Liver (tissue), 9 donors: ENCODE results near the gene TRIOBP. TPM values are rescaled to one million over a fixed set of nuclear protein-coding genes. Genes with fewer than 3 reads are reported as not detected.

ENCODE experiments used
- DNase-seq: peaks from one replicate; pipeline ENCODE4 v3.0.0-alpha.2; 2017; ENCODE audit warnings: low spot score
- H3K27ac ChIP-seq, 2 donors: one replicate each; pipeline ENCODE4 v1.7.0; 2013; ENCODE audit warnings: inconsistent platforms in 2 of 2, low read length in 2 of 2, control low read depth in 1 of 2, low read depth in 1 of 2, mild to moderate bottlenecking in 1 of 2
- H3K27me3 ChIP-seq, 4 donors: one replicate each; pipeline versions ENCODE4 v1.6.1 to v1.7.0; 2013; ENCODE audit warnings: low read length in 3 of 4, inconsistent platforms in 1 of 4, mild to moderate bottlenecking in 1 of 4, moderate library complexity in 1 of 4; ENCODE audit not compliant: control insufficient read depth in 4 of 4, insufficient read depth in 4 of 4
- H3K36me3 ChIP-seq, 4 donors: one replicate each; pipeline versions ENCODE4 v1.6.1 to v1.7.0; 2013; ENCODE audit warnings: low read length in 3 of 4, mild to moderate bottlenecking in 3 of 4, low read depth in 1 of 4, moderate library complexity in 1 of 4; ENCODE audit not compliant: control insufficient read depth in 4 of 4, insufficient read depth in 3 of 4
- H3K4me1 ChIP-seq, 4 donors: one replicate each; pipeline versions ENCODE4 v1.6.1 to v1.7.0; 2013; ENCODE audit warnings: low read length in 3 of 4, mild to moderate bottlenecking in 3 of 4, moderate library complexity in 1 of 4; ENCODE audit not compliant: control insufficient read depth in 4 of 4, insufficient read depth in 4 of 4
- H3K4me3 ChIP-seq, 3 donors: one replicate each; pipeline versions ENCODE4 v1.6.1 to v1.7.0; 2013; ENCODE audit warnings: low read length in 3 of 3, control low read depth in 1 of 3, low read depth in 1 of 3, mild to moderate bottlenecking in 1 of 3
- H3K9ac ChIP-seq, 2 donors: one replicate each; pipeline ENCODE4 v1.7.0; 2013; ENCODE audit warnings: low read length in 2 of 2, mild to moderate bottlenecking in 2 of 2, moderate library complexity in 2 of 2, control low read depth in 1 of 2, low read depth in 1 of 2
- H3K9me3 ChIP-seq, 4 donors: one replicate each; pipeline versions ENCODE4 v1.6.1 to v1.7.0; 2013; ENCODE audit warnings: low read length in 3 of 4; ENCODE audit not compliant: control insufficient read depth in 4 of 4
- FOXA1 ChIP-seq: IDR thresholded peaks from 2 replicates; pipeline ENCODE4 v1.6.1; 2016; ENCODE audit warnings: antibody characterized with exemption
- FOXA2 ChIP-seq: IDR thresholded peaks from 2 replicates; pipeline ENCODE4 v1.6.1; 2016; ENCODE audit warnings: antibody characterized with exemption
- GABPA ChIP-seq, 2 donors: IDR thresholded peaks in 1 of 2; conservative IDR thresholded peaks in 1 of 2; 2 replicates each; pipeline ENCODE4 v1.6.1; 2016; ENCODE audit warnings: antibody characterized with exemption in 2 of 2, mild to moderate bottlenecking in 1 of 2, moderate library complexity in 1 of 2
- HNF4A ChIP-seq, 2 donors: conservative IDR thresholded peaks; 2 replicates each; pipeline ENCODE4 v1.6.1; 2016; ENCODE audit warnings: antibody characterized with exemption in 2 of 2, mild to moderate bottlenecking in 2 of 2
- HNF4G ChIP-seq: IDR thresholded peaks from 2 replicates; pipeline ENCODE4 v1.6.1; 2016; ENCODE audit warnings: antibody characterized with exemption
- JUND ChIP-seq, 2 donors: IDR thresholded peaks; 2 replicates each; pipeline ENCODE4 v1.6.1; 2016; ENCODE audit warnings: antibody characterized with exemption in 2 of 2
- NR2F2 ChIP-seq: IDR thresholded peaks from 2 replicates; pipeline ENCODE4 v1.6.1; 2016; ENCODE audit warnings: antibody characterized with exemption
- RAD21 ChIP-seq, 2 donors: IDR thresholded peaks; 2 replicates each; pipeline ENCODE4 v1.6.1; 2016; ENCODE audit warnings: antibody characterized with exemption in 2 of 2, mild to moderate bottlenecking in 2 of 2
- SP1 ChIP-seq: IDR thresholded peaks from 2 replicates; pipeline ENCODE4 v1.6.1; 2018; ENCODE audit warnings: antibody characterized with exemption, mild to moderate bottlenecking
- YY1 ChIP-seq: IDR thresholded peaks from 2 replicates; pipeline ENCODE4 v1.6.1; 2016; ENCODE audit warnings: antibody characterized with exemption, mild to moderate bottlenecking
- WGBS: extraction: QIAGEN DNeasy Blood & Tissue Kit; methylation state at CpG from one replicate; pipeline ENCODE4 v1.1.7; 2013; 5-methylcytosine and 5-hydroxymethylcytosine counted together
- polyA plus RNA-seq, 2 donors: library from polyadenylated mRNA; stranded (reverse) in 1 of 2; unstranded in 1 of 2; fragments of 200-250 nt in 1 of 2; fragments of >200 nt in 1 of 2; fragmentation: Nextera tagmentation in 1 of 2; extraction: Ambion mirVana in 1 of 2; gene quantifications; one replicate each; pipeline versions ENCODE4 v1.2.1 to v1.2.3, GENCODE V29; 2013 to 2015
- total RNA-seq, 2 donors: library from RNA; depleted of rRNA; stranded (reverse); fragments of >200 nt; gene quantifications; one replicate each; pipeline ENCODE4 v1.2.3, GENCODE V29; 2014
- TF ChIP-seq, protein P1 (sequence below): fragments of 150-350 bp; IDR thresholded peaks from 2 replicates; pipeline ENCODE4 v1.5.1; 2017; ENCODE audit warnings: improper control_type of control experiment, low read depth, low read length; ENCODE audit not compliant: missing input control
- TF ChIP-seq, protein P2 (sequence below): IDR thresholded peaks from 2 replicates; pipeline ENCODE4 v1.6.1; 2016; ENCODE audit warnings: antibody characterized with exemption
- TF ChIP-seq, protein P3 (sequence below): IDR thresholded peaks from 2 replicates; pipeline ENCODE4 v1.6.1; 2016; ENCODE audit warnings: antibody characterized with exemption
- TF ChIP-seq, protein P4 (sequence below): IDR thresholded peaks from 2 replicates; pipeline ENCODE4 v1.6.1; 2016; ENCODE audit warnings: antibody characterized with exemption
- TF ChIP-seq, protein P5 (sequence below): IDR thresholded peaks from 2 replicates; pipeline ENCODE4 v1.6.1; 2016; ENCODE audit warnings: antibody characterized with exemption, mild to moderate bottlenecking
- donor health status: healthy.
- donor health status: healthy.
- donor health status: healthy.
- donor health status: healthy.
- donor health status: healthy.

TRIOBP gene
- total and polyA plus RNA-seq, 4 donors: 4.8 to 41.1 (median 21.6) TPM

DNA sequence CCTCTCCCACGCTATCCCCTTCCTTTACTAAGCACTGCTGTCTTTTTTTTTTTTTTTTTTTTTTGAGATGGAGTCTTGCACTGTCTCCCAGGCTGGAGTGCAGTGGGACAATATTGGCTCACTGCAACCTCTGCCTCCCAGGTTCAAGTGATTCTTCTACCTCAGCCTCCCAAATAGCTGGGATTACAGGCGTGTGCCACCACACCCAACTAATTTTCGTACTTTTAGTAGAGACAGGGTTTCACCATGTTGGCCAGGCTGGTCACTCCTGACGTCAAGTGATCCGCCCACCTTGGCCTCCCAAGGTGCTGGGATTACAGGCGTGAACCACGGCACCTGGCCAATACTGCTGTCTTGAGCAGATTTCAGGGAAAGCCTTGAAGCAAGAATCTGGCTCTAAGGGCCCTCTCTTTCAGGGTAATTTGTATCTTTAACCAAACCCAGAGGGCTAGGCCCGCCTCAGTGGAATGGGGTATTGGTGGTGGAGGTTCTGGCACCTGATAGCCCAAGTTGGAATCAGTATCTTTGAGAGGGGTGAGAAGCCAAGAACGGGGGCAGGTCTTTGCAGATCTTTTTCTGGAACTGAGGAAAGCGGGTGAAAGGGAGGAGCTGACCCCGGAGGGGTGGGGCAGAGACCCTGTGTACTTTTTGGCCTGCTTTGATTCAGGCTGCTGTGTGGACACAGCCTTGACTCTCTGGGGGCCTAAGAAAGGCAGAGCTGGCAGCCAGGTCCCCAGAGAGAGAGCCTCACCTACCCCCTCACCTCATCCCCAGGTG is 37.0 kb downstream of the TRIOBP start (continued):
- TF ChIP-seq, protein P1, sequence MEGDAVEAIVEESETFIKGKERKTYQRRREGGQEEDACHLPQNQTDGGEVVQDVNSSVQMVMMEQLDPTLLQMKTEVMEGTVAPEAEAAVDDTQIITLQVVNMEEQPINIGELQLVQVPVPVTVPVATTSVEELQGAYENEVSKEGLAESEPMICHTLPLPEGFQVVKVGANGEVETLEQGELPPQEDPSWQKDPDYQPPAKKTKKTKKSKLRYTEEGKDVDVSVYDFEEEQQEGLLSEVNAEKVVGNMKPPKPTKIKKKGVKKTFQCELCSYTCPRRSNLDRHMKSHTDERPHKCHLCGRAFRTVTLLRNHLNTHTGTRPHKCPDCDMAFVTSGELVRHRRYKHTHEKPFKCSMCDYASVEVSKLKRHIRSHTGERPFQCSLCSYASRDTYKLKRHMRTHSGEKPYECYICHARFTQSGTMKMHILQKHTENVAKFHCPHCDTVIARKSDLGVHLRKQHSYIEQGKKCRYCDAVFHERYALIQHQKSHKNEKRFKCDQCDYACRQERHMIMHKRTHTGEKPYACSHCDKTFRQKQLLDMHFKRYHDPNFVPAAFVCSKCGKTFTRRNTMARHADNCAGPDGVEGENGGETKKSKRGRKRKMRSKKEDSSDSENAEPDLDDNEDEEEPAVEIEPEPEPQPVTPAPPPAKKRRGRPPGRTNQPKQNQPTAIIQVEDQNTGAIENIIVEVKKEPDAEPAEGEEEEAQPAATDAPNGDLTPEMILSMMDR: no peak

DNA sequence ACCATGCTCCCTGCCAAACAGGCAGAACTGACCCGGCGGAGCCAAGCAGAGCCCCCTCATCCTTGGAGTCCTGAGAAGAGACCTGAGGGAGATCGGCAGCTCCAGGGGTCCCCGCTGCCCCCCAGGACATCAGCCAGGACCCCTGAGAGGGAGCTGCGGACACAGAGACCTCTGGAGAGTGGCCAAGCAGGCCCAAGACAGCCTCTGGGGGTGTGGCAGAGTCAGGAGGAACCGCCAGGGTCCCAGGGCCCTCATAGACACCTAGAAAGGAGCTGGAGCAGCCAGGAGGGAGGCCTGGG is 37.5 kb downstream of the TRIOBP start:
- TF ChIP-seq, protein P2, sequence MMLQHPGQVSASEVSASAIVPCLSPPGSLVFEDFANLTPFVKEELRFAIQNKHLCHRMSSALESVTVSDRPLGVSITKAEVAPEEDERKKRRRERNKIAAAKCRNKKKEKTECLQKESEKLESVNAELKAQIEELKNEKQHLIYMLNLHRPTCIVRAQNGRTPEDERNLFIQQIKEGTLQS: no peak
- TF ChIP-seq NR2F2: no peak
- no peak for TF ChIP-seq JUND (IDR thresholded peaks at IDR 0.05)
- no peak for TF ChIP-seq FOXA1
- TF ChIP-seq YY1: no peak
- TF ChIP-seq, protein P1: no peak
- no peak for TF ChIP-seq RAD21 (IDR thresholded peaks at IDR 0.05)
- TF ChIP-seq, protein P3, sequence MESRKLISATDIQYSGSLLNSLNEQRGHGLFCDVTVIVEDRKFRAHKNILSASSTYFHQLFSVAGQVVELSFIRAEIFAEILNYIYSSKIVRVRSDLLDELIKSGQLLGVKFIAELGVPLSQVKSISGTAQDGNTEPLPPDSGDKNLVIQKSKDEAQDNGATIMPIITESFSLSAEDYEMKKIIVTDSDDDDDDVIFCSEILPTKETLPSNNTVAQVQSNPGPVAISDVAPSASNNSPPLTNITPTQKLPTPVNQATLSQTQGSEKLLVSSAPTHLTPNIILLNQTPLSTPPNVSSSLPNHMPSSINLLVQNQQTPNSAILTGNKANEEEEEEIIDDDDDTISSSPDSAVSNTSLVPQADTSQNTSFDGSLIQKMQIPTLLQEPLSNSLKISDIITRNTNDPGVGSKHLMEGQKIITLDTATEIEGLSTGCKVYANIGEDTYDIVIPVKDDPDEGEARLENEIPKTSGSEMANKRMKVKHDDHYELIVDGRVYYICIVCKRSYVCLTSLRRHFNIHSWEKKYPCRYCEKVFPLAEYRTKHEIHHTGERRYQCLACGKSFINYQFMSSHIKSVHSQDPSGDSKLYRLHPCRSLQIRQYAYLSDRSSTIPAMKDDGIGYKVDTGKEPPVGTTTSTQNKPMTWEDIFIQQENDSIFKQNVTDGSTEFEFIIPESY: no peak
- no peak for TF ChIP-seq HNF4G
- no peak for TF ChIP-seq SP1
- TF ChIP-seq, protein P4, sequence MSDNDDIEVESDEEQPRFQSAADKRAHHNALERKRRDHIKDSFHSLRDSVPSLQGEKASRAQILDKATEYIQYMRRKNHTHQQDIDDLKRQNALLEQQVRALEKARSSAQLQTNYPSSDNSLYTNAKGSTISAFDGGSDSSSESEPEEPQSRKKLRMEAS: no peak
- TF ChIP-seq, protein P5, sequence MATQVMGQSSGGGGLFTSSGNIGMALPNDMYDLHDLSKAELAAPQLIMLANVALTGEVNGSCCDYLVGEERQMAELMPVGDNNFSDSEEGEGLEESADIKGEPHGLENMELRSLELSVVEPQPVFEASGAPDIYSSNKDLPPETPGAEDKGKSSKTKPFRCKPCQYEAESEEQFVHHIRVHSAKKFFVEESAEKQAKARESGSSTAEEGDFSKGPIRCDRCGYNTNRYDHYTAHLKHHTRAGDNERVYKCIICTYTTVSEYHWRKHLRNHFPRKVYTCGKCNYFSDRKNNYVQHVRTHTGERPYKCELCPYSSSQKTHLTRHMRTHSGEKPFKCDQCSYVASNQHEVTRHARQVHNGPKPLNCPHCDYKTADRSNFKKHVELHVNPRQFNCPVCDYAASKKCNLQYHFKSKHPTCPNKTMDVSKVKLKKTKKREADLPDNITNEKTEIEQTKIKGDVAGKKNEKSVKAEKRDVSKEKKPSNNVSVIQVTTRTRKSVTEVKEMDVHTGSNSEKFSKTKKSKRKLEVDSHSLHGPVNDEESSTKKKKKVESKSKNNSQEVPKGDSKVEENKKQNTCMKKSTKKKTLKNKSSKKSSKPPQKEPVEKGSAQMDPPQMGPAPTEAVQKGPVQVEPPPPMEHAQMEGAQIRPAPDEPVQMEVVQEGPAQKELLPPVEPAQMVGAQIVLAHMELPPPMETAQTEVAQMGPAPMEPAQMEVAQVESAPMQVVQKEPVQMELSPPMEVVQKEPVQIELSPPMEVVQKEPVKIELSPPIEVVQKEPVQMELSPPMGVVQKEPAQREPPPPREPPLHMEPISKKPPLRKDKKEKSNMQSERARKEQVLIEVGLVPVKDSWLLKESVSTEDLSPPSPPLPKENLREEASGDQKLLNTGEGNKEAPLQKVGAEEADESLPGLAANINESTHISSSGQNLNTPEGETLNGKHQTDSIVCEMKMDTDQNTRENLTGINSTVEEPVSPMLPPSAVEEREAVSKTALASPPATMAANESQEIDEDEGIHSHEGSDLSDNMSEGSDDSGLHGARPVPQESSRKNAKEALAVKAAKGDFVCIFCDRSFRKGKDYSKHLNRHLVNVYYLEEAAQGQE: no peak
- no peak for TF ChIP-seq FOXA2
- no peak for TF ChIP-seq GABPA (IDR thresholded peaks at IDR 0.05 in 1 of 2, conservative IDR thresholded peaks at IDR 0.05 in 1 of 2)
- no peak for TF ChIP-seq HNF4A (conservative IDR thresholded peaks at IDR 0.05)
- no peaks in the 10 kb centered on the region for H3K9me3 ChIP-seq
- H3K27me3 ChIP-seq: no peaks in the 10 kb centered on the region
- 86% methylated on average over 6 of the region's 6 CpGs for WGBS
- no peak overlapping the region for H3K4me3 ChIP-seq
- no peaks in the 10 kb centered on the region for H3K36me3 ChIP-seq
- H3K9ac ChIP-seq: no peak overlapping the region
- no peak overlapping the region for H3K27ac ChIP-seq
- H3K4me1 ChIP-seq: peaks cover 2 to 26% (median 20%) of the 10 kb centered on the region in 4 donors
- no peak for DNase-seq
